IMR-90 (cell line): Measurements from ENCODE around the gene HMGN4. TPM values are rescaled to one million over a fixed set of nuclear protein-coding genes. Genes with fewer than 3 reads are reported as not detected.

ENCODE experiments used
- ATAC-seq: fragments of 200-7000 bp; cut with Tn5 transposase; 2 replicates; pipeline ENCODE4 v1.9.1; 2020; ENCODE audit warnings: low read depth, mild to moderate bottlenecking, moderate library complexity
- BruUV-seq: library from RNA; stranded (reverse); fragments of 400-500 nt; replicated peaks from 2 replicates; lab custom pipeline; 2021; lab: Mats Ljungman, UMichigan
- CTCF ChIA-PET: fragments of 300-600 bp; formaldehyde crosslinking; extraction: SDS; loops from one replicate; lab custom pipeline; 2021; ENCODE audit warnings: antibody characterized with exemption; lab: Yijun Ruan, JAX
- POLR2A ChIA-PET: fragments of 300-600 bp; sonication (Branson Sonifier 250); formaldehyde crosslinking; loops from one replicate; lab custom pipeline; 2022; ENCODE audit warnings: antibody characterized with exemption; ENCODE audit not compliant: unreplicated experiment; lab: Charles Lee
- DNase-seq: peaks from one replicate; pipeline ENCODE4 v3.0.0; 2013
- H2AFZ ChIP-seq: replicated peaks from 2 replicates; pipeline ENCODE3; 2013; ENCODE audit warnings: low read length, mild to moderate bottlenecking; ENCODE audit not compliant: poor library complexity
- H2AK5ac ChIP-seq: 2 replicates; pipeline ENCODE4 v1.6.1; 2013; ENCODE audit warnings: low read depth, low read length, inconsistent platforms
- H2AK9ac ChIP-seq: replicated peaks from 2 replicates; pipeline ENCODE3; 2013; ENCODE audit warnings: mild to moderate bottlenecking, low read depth, low read length, moderate library complexity; ENCODE audit not compliant: poor library complexity
- H2BK120ac ChIP-seq: 2 replicates; pipeline ENCODE4 v1.6.1; 2013; ENCODE audit warnings: low read depth, low read length, inconsistent platforms
- H2BK15ac ChIP-seq: 3 replicates; pipeline ENCODE4 v1.6.1; 2013; ENCODE audit warnings: low read depth, low read length, inconsistent platforms
- H2BK20ac ChIP-seq: 2 replicates; pipeline ENCODE4 v1.6.1; 2013; ENCODE audit warnings: low read depth, mild to moderate bottlenecking, inconsistent platforms, low read length, moderate library complexity
- H2BK5ac ChIP-seq: 2 replicates; pipeline ENCODE4 v1.6.1; 2013; ENCODE audit warnings: mild to moderate bottlenecking, low read depth, low read length, inconsistent platforms; ENCODE audit not compliant: poor library complexity, severe bottlenecking
- H3K14ac ChIP-seq: replicated peaks from 2 replicates; pipeline ENCODE4 v1.6.1; 2013; ENCODE audit warnings: low read depth, low read length, inconsistent platforms
- H3K18ac ChIP-seq: 2 replicates; pipeline ENCODE4 v1.6.1; 2013; ENCODE audit warnings: low read depth, low read length, control low read depth
- H3K23ac ChIP-seq: 2 replicates; pipeline ENCODE4 v1.6.1; 2013; ENCODE audit warnings: low read depth, low read length, inconsistent platforms
- H3K27ac ChIP-seq: 2 replicates; pipeline ENCODE4 v1.5.1; 2013; ENCODE audit warnings: mild to moderate bottlenecking, control low read depth, low read length; ENCODE audit not compliant: insufficient read depth
- H3K27me3 ChIP-seq: 2 replicates; pipeline ENCODE4 v1.6.1; 2013; ENCODE audit warnings: low read length; ENCODE audit not compliant: control insufficient read depth, insufficient read depth
- H3K36me3 ChIP-seq: 2 replicates; pipeline ENCODE4 v1.6.1; 2013; ENCODE audit warnings: low read length, mixed read lengths; ENCODE audit not compliant: control insufficient read depth, insufficient read depth
- H3K4ac ChIP-seq: 2 replicates; pipeline ENCODE4 v1.6.1; 2013; ENCODE audit warnings: low read depth, low read length, inconsistent platforms
- H3K4me1 ChIP-seq: 2 replicates; pipeline ENCODE4 v1.6.1; 2013; ENCODE audit warnings: low read length, mixed read lengths; ENCODE audit not compliant: control insufficient read depth, insufficient read depth
- H3K4me2 ChIP-seq: 2 replicates; pipeline ENCODE4 v1.6.1; 2013; ENCODE audit warnings: low read depth, mild to moderate bottlenecking, control low read depth, low read length, moderate library complexity
- H3K4me3 ChIP-seq: 2 replicates; pipeline ENCODE4 v1.5.1; 2013; ENCODE audit warnings: low read depth, mild to moderate bottlenecking, control low read depth, low read length, moderate library complexity; ENCODE audit not compliant: insufficient read depth
- H3K56ac ChIP-seq: 2 replicates; pipeline ENCODE4 v1.6.1; 2013; ENCODE audit warnings: low read length, inconsistent platforms; ENCODE audit not compliant: insufficient read depth; ENCODE audit errors: extremely low read depth
- H3K79me1 ChIP-seq, 2 experiments: 2 replicates each; pipeline ENCODE4 v1.6.1; 2013; ENCODE audit warnings: low read length in 2 of 2, inconsistent platforms in 1 of 2, low read depth in 1 of 2
- H3K9ac ChIP-seq: 2 replicates; pipeline ENCODE4 v1.6.1; 2013; ENCODE audit warnings: low read depth, low read length, control low read depth
- H3K9me1 ChIP-seq: 2 replicates; pipeline ENCODE4 v1.6.1; 2013; ENCODE audit warnings: low read length, inconsistent platforms; ENCODE audit not compliant: insufficient read depth
- H3K9me3 ChIP-seq: 2 replicates; pipeline ENCODE4 v1.6.1; 2013; ENCODE audit warnings: low read length; ENCODE audit not compliant: control insufficient read depth, insufficient read depth
- H4K20me1 ChIP-seq: 2 replicates; pipeline ENCODE4 v1.6.1; 2013; ENCODE audit warnings: low read length, inconsistent platforms; ENCODE audit not compliant: insufficient read depth
- H4K5ac ChIP-seq: 2 replicates; pipeline ENCODE4 v1.6.1; 2013; ENCODE audit warnings: mild to moderate bottlenecking, low read depth, low read length, control low read depth
- H4K8ac ChIP-seq, 2 experiments: 2 replicates each; pipeline ENCODE4 v1.6.1; 2013; ENCODE audit warnings: low read depth in 2 of 2, low read length in 2 of 2, control low read depth in 1 of 2, inconsistent platforms in 1 of 2
- H4K91ac ChIP-seq: 2 replicates; pipeline ENCODE4 v1.6.1; 2013; ENCODE audit warnings: low read depth, low read length, inconsistent platforms; ENCODE audit not compliant: insufficient read depth
- BHLHE40 ChIP-seq: fragments of 150-350 bp; IDR thresholded peaks from 2 replicates; pipeline ENCODE4 v1.6.1; 2016; ENCODE audit warnings: mild to moderate bottlenecking, low read depth, low read length
- CEBPB ChIP-seq: IDR thresholded peaks from 2 replicates; pipeline ENCODE4 v1.6.1; 2012; ENCODE audit warnings: low read depth, low read length, improper control_type of control experiment
- CHD1 ChIP-seq: IDR thresholded peaks from 2 replicates; pipeline ENCODE4 v1.6.1; 2012; ENCODE audit warnings: low read depth, low read length, improper control_type of control experiment
- FOS ChIP-seq: fragments of 150-350 bp; IDR thresholded peaks from 2 replicates; pipeline ENCODE4 v1.6.1; 2016; ENCODE audit warnings: low read depth, low read length
- MAFK ChIP-seq: IDR thresholded peaks from 2 replicates; pipeline ENCODE4 v1.6.1; 2012; ENCODE audit warnings: low read depth, low read length, improper control_type of control experiment
- NFE2L2 ChIP-seq: fragments of 150-350 bp; IDR thresholded peaks from 2 replicates; pipeline ENCODE4 v1.6.1; 2016; ENCODE audit warnings: low read depth, mild to moderate bottlenecking, low read length
- POLR2A ChIP-seq: IDR thresholded peaks from 2 replicates; pipeline ENCODE4 v1.6.1; 2012; ENCODE audit warnings: mild to moderate bottlenecking, low read depth, low read length
- RAD21 ChIP-seq: IDR thresholded peaks from 2 replicates; pipeline ENCODE4 v1.6.1; 2012; ENCODE audit warnings: low read length, improper control_type of control experiment
- RCOR1 ChIP-seq: IDR thresholded peaks from 2 replicates; pipeline ENCODE4 v1.6.1; 2012; ENCODE audit warnings: mild to moderate bottlenecking, low read length, improper control_type of control experiment; ENCODE audit not compliant: insufficient replicate concordance
- RFX5 ChIP-seq: IDR thresholded peaks from 2 replicates; pipeline ENCODE4 v1.8.0; 2012; ENCODE audit warnings: low read depth, mild to moderate bottlenecking, low read length, moderate library complexity
- SMC3 ChIP-seq: fragments of 150-350 bp; IDR thresholded peaks from 2 replicates; pipeline ENCODE4 v1.6.1; 2016; ENCODE audit warnings: low read depth, mild to moderate bottlenecking, antibody characterized with exemption, low read length, moderate library complexity
- WGBS, 2 experiments: methylation state at CpG; one replicate each; pipeline versions ENCODE4 v1.1.5 to v1.1.7; 2013; ENCODE audit warnings: missing lambda C conversion rate in 2 of 2; ENCODE audit not compliant: insufficient read length in 1 of 2; ENCODE audit errors: extremely low coverage in 2 of 2; 5-methylcytosine and 5-hydroxymethylcytosine counted together
- dilution Hi-C: fragments of 300-500 bp; cut with HindIII; formaldehyde crosslinking; loops from one replicate; pipeline ENCODE4 v1.14.3; 2018; ENCODE audit warnings: low sequenced_read_pairs; ENCODE audit not compliant: unreplicated experiment
- in situ Hi-C: fragments of 300-500 bp; cut with MboI; formaldehyde crosslinking; loops from 3 replicates; pipeline ENCODE4 v1.14.3; 2019; ENCODE audit warnings: low sequenced_read_pairs, inconsistent platforms, mixed read lengths
- intact Hi-C: fragments of 100-400 bp; cut with micrococcal nuclease; formaldehyde crosslinking; loops from 2 replicates; pipeline ENCODE4 v1.10.0; 2022
- polyA plus RNA-seq, 3 experiments: library from polyadenylated mRNA; depleted of rRNA; stranded (reverse); fragments of >200 nt; gene quantifications; 2 replicates each; pipeline ENCODE4 v1.2.3, GENCODE V29; 2012; ENCODE audit warnings: low replicate concordance in 1 of 3
- total RNA-seq: library from RNA; depleted of rRNA; stranded (reverse); fragments of >200 nt; gene quantifications from 2 replicates; pipeline ENCODE4 v1.2.3, GENCODE V29; 2012
- TF ChIP-seq, protein P1 (sequence below): fragments of 150-350 bp; IDR thresholded peaks from 2 replicates; pipeline ENCODE4 v1.6.1; 2016; ENCODE audit warnings: low read depth, mild to moderate bottlenecking, low read length, moderate library complexity, borderline replicate concordance
- TF ChIP-seq, protein P2 (sequence below): fragments of 150-350 bp; IDR thresholded peaks from 2 replicates; pipeline ENCODE4 v1.6.1; 2017; ENCODE audit warnings: mild to moderate bottlenecking, antibody characterized with exemption, low read length, low read depth
- TF ChIP-seq, protein P3 (sequence below): conservative IDR thresholded peaks from 2 replicates; pipeline ENCODE4 v1.5.1; 2012; ENCODE audit warnings: mild to moderate bottlenecking, low read depth, low read length, improper control_type of control experiment

The HMGN4 gene
- total and polyA plus RNA-seq, 2 of the 4 experiments (the other 2 are of a cell fraction) = 46.4 to 50.2 TPM

DNA sequence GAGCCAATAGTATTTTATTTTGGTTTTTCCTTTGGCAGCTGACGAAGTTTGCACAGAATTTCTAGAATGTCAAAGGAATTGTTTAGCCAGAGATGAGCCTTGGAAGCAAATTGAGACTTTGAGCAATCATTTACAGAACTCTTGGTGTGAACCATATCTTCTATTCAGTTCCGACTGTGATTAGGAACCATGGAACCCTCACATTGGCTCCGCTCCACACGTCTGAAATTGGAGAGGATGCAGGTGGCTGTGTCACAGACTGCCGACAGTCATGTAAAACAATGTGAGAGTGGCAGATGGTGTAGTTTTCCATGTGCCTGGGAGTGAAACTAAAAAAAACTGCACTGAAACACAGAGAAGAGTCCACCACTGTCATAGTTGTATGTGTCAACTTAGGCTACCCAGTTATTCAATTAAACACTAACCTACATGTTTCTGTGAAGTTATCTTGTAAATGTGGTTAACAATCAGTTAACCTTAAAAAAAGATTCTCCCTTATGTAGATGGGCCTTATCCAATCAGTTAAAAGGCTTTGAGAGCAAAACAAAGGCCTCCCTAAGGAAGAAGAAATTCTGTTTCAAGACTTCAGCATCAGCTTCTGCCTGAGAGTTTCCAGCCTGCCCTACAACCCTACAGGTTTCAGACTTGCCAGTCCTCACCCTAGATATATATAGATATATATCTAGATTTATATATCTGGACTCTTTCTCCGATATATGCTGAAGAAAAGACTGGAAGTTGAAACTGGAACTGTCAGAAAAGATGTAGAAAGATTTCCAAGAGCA lies 3.3 kb upstream of the HMGN4 start:
- no TSS peak for BruUV-seq
- peak overlapping the region; percentile 16 for H2AFZ ChIP-seq

More for the DNA sequence above, 3.3 kb upstream of the HMGN4 start:
- ChIA-PET CTCF (interaction anchor here (0.6 kb wide), 1 partner anchor 404 kb away, joined by 3 read pairs; no protein-coding TSS in a partner anchor), POLR2A (no interaction called here)
- no peak overlapping the region; the same call in 1 of the 2 replicates for H2BK20ac ChIP-seq
- no peak overlapping the region for H3K4me2 ChIP-seq
- H2AK5ac ChIP-seq = peak overlapping the region; percentile 56; the same call in 1 of the 2 replicates
- no peak overlapping the region for H2BK5ac ChIP-seq
- no peak overlapping the region for H3K18ac ChIP-seq
- no peaks in the 10 kb centered on the region for H3K27me3 ChIP-seq
- no peak overlapping the region for H3K4me3 ChIP-seq
- H3K79me1 ChIP-seq = peaks cover 5 to 8% of the 10 kb centered on the region in 2 experiments; a peak in 3 of 4 replicates
- peak overlapping the region; percentile 61; the same call in 1 of the 3 replicates for H2BK15ac ChIP-seq
- ATAC-seq = no peak
- H2BK120ac ChIP-seq = 0 out of 2 replicates have a peak overlapping the region, but pooled peaks have one; percentile 28
- H3K4ac ChIP-seq = peak overlapping the region; percentile 32; the same call in 1 of the 2 replicates
- H4K8ac ChIP-seq = 0 out of 4 replicates have a peak overlapping the region, but pooled peaks of 1 of the 2 experiments have one; percentile 21
- 60% methylated on average over 1 of the region's 6 CpGs; no CpG with 5 or more reads in 1 of the 2 experiments for WGBS, 2 experiments
- no peaks in the 10 kb centered on the region for H3K9me3 ChIP-seq
- dilution Hi-C loops = no loop called here
- peak overlapping the region; percentile 7; the same call in 1 of the 2 replicates for H3K23ac ChIP-seq
- peaks cover 3% of the 10 kb centered on the region; the same call in 1 of the 2 replicates for H3K9me1 ChIP-seq
- peak overlapping the region; percentile 8; the same call in 1 of the 2 replicates for H4K91ac ChIP-seq
- no peak overlapping the region for H3K9ac ChIP-seq
- H3K27ac ChIP-seq = no peak overlapping the region
- no peak for DNase-seq
- peaks cover 2% of the 10 kb centered on the region; the same call in 1 of the 2 replicates for H3K4me1 ChIP-seq
- H3K56ac ChIP-seq = no peak overlapping the region
- TF ChIP-seq NFE2L2 (no peak), MAFK (no peak), CEBPB (no peak), RFX5 (no peak), CHD1 (no peak), FOS (no peak), RCOR1 (no peak), BHLHE40 (no peak), SMC3 (no peak), RAD21 (no peak), POLR2A (no peak)
- TF ChIP-seq, protein P1, sequence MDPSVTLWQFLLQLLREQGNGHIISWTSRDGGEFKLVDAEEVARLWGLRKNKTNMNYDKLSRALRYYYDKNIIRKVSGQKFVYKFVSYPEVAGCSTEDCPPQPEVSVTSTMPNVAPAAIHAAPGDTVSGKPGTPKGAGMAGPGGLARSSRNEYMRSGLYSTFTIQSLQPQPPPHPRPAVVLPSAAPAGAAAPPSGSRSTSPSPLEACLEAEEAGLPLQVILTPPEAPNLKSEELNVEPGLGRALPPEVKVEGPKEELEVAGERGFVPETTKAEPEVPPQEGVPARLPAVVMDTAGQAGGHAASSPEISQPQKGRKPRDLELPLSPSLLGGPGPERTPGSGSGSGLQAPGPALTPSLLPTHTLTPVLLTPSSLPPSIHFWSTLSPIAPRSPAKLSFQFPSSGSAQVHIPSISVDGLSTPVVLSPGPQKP = no peak
- TF ChIP-seq, protein P2, sequence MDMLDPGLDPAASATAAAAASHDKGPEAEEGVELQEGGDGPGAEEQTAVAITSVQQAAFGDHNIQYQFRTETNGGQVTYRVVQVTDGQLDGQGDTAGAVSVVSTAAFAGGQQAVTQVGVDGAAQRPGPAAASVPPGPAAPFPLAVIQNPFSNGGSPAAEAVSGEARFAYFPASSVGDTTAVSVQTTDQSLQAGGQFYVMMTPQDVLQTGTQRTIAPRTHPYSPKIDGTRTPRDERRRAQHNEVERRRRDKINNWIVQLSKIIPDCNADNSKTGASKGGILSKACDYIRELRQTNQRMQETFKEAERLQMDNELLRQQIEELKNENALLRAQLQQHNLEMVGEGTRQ = no peak
- TF ChIP-seq, protein P3, sequence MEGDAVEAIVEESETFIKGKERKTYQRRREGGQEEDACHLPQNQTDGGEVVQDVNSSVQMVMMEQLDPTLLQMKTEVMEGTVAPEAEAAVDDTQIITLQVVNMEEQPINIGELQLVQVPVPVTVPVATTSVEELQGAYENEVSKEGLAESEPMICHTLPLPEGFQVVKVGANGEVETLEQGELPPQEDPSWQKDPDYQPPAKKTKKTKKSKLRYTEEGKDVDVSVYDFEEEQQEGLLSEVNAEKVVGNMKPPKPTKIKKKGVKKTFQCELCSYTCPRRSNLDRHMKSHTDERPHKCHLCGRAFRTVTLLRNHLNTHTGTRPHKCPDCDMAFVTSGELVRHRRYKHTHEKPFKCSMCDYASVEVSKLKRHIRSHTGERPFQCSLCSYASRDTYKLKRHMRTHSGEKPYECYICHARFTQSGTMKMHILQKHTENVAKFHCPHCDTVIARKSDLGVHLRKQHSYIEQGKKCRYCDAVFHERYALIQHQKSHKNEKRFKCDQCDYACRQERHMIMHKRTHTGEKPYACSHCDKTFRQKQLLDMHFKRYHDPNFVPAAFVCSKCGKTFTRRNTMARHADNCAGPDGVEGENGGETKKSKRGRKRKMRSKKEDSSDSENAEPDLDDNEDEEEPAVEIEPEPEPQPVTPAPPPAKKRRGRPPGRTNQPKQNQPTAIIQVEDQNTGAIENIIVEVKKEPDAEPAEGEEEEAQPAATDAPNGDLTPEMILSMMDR = no peak
- no peak overlapping the region for H3K14ac ChIP-seq
- no peak overlapping the region for H4K5ac ChIP-seq
- intact Hi-C loops = loop anchor here (5.0 kb wide), 1 partner anchor 78 kb away; the partner anchor contains the start of gene BTN2A1
- H3K36me3 ChIP-seq = peaks cover under 1% of the 10 kb centered on the region; the same call in 1 of the 2 replicates
- H2AK9ac ChIP-seq = no peak overlapping the region
- peaks cover 7% of the 10 kb centered on the region; the same call in 1 of the 2 replicates for H4K20me1 ChIP-seq
- in situ Hi-C loops = no loop called here
